Measurements from ENCODE around the gene SLC45A3.
"Not testable (repeated sequence)": the region's sequence is repeated elsewhere in the genome, so short reads cannot be mapped to it uniquely, and the experiment has no call there.

The SLC45A3 gene, protein sequence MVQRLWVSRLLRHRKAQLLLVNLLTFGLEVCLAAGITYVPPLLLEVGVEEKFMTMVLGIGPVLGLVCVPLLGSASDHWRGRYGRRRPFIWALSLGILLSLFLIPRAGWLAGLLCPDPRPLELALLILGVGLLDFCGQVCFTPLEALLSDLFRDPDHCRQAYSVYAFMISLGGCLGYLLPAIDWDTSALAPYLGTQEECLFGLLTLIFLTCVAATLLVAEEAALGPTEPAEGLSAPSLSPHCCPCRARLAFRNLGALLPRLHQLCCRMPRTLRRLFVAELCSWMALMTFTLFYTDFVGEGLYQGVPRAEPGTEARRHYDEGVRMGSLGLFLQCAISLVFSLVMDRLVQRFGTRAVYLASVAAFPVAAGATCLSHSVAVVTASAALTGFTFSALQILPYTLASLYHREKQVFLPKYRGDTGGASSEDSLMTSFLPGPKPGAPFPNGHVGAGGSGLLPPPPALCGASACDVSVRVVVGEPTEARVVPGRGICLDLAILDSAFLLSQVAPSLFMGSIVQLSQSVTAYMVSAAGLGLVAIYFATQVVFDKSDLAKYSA

GRCh38 chr1:205680073-205680851, at the start of gene SLC45A3:
SLC45A3 (minus strand) TSS chr1:205680509; CDS start chr1:205664656, 15,853 bp downstream.
- DNase-seq (ENCODE audit: low read depth) = no peak

DNA sequence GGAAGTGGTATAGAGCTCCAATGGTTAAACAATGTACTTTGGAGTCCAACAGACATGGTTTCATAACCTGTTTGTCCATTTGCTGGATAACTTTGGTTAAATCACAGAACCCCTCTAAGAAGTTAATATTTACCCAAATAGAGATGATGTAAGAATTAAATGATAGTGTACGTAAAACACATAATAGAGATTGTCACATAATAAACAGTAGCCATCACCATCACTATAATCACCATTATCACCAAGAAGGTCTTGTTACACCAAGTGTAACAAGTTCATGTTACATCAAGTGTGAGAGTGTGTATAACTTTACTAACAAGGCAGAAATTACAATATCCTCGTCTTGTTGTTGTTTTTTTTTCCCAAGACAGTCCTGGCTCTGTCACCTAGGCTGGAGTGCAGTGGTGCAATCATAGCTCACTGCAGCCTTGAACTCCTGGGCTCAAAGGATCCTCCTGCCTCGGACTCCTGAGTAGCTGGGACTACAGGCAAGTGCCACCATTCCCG, 46.4 kb upstream of the SLC45A3 start:
- DNase-seq (ENCODE audit: low read depth) = no peak

- DNase-seq (ENCODE audit: low read depth) = no peak
Observed at GRCh38 chr1:205725514-205725913, 45.2 kb upstream of the SLC45A3 start.

GRCh38 chr1:205720740-205721139, 40.4 kb upstream of the SLC45A3 start:
- DNase-seq (ENCODE audit: low read depth) = not testable (repeated sequence)

DNA sequence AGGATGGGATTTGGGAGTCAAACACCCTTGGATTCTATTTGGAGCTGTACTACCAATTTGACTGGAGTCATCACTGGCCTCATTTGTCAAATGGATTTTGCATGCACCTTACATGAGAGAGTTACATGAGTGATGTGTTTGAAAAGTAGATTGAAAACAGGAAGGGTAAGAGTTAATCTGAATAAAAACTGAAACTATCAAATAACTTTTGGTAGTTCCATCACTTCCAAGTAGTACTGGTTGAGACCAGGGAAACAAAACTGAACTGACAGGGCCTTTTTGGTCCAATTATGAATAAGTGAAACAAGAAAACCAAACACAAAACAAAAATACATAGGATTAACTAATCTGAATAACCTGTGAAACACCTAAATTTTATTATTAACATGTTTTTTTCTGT, 39.5 kb upstream of the SLC45A3 start:
- DNase-seq (ENCODE audit: low read depth) = no peak

- no peak for DNase-seq (ENCODE audit: low read depth)
Observed at GRCh38 chr1:205719015-205719414, 38.7 kb upstream of the SLC45A3 start.

GRCh38 chr1:205716371-205717132, 36.2 kb upstream of the SLC45A3 start:
- DNase-seq (ENCODE audit: low read depth) = no peak

DNA sequence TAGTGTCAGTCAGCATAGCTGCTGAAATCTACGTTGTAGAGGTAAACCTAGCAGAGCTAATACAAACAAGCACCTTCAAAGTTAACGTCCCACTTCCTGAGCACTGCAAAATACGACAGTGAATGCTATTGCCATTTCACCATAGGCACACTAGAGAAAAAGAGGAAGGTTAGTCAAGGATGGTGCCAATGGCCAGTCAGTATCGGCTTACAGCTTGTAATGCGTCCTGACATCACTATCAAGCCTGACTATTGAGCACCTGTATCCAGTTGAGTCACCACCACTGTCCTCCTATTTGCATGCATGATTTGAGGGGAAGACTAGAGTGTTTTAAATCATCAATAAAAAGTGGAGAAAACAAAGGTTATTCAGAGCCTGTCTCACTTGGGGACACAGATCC, 35.3 kb upstream of the SLC45A3 start:
- no peak for DNase-seq (ENCODE audit: low read depth)

GRCh38 chr1:205714906-205715246, 34.6 kb upstream of the SLC45A3 start:
- no peak for DNase-seq (ENCODE audit: low read depth)

DNA sequence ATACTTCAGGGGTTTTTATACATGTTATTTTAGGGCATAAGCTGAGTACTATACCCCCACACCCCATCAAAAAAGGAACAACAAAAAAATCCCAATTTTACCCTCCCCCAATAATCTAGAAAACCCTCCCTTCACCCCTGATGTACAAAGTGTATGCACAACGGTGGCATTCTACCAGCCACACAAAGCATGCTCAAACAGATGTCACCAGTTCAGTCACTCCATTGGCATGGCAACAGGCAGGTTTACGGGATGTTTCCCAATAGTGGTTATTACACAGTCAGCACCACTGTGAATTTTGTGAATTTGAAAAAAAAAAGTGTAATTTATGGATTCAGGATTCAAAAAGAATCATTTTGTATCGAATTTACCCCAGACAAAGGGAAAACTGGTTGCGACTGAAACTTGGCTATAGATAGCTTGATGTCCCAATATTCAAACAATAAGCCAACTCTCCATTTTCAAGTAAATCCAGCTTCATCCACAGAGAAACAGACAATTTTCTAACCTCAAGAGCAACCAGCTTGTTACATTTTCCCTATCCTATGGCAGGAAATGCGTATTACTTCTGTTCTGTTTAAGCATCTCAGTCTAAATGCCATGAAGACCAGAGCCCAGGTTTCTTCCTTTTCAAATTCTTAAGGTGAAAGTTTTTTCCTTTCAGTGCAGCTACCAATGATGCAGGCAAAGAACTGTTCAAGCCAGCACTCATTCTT, 34.0 kb upstream of the SLC45A3 start:
- no peak for DNase-seq (ENCODE audit: low read depth)

DNA sequence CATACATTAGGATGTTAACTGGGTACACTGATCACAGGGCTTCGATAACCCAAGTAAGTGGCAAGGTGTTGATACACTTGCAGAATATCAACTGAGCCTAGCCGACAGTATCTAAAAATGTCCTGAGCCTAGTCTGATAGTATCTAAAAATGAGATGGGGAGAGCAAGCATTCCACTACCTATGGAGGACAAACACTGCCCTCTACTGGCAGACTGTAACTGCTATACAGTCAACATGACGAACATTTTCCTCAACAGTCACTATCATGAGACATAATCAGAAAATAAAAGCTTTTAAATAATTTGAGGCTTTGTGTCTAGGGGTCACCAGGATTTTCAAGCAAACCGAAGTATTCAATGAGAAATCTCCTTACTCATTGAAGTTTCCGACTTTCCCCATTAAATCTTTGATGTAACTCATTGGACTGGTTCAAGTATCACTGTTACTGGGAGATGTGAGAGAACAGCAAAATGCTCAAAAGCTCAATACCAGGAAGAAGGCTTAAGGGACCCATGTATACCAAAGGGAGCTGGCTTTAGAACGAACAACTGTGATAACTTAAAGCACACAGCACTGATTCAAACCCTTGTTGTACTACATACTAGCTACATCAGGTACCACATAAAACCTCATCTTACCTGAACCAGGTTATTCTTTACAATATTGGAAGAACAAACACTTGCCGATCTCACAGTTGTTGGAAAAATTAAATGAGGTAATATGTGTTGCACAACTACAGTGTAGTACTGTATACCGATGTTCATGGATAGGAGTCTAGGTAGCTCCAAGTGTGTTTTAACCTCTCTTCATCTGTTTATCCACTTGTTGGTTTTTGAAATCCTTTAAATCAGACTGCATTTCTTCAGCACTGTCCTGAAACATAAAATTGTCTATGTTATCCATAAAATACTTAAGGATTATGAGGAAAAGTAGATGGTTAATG, 31.1 kb upstream of the SLC45A3 start:
- peak; percentile 75 for DNase-seq (ENCODE audit: low read depth)

DNA sequence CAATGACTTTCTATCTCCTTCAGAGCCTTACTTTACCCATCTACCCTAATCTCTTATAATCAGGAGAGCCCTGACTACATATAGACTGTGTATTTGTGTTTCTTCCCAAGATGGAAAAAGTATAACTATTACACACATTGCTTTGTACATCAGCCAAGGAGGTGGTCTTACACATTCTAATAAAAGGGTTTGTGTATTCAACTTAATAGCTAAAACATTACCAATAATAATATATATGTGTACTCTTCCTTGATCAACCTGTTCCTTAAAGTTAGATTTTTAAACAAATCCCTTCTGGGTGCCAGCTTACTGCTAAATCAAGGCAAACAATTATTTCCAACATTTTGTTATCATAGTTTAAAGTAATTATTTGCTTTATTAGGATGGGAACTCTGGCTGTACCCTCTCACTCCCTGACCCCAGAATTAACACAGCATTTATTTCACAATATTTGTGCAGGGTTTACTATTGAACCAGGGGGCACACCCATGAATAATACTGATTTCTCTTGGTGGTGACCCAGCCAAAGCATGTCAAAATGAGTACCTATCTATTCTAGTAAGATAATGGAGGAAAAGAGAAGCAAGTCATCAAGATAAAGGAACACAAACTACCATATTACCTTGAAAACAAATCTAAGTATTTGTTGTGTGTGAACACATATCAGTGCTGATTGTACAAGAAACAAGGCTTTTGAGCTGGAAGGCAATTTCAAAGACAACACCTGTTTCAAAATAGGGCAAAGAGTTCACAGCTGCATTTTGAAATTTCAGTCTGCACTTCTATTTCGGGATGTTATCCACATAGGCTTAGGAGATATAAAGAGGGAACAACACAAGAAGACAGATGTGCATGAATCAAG, 30.1 kb upstream of the SLC45A3 start:
- no peak for DNase-seq (ENCODE audit: low read depth)

GRCh38 chr1:205709640-205710039, 29.3 kb upstream of the SLC45A3 start:
- DNase-seq (ENCODE audit: low read depth) = no peak

- DNase-seq (ENCODE audit: low read depth) = no peak
Observed at GRCh38 chr1:205709059-205709398, 28.7 kb upstream of the SLC45A3 start.

- no peak for DNase-seq (ENCODE audit: low read depth)
Observed at GRCh38 chr1:205706601-205707502, 26.5 kb upstream of the SLC45A3 start.

DNA sequence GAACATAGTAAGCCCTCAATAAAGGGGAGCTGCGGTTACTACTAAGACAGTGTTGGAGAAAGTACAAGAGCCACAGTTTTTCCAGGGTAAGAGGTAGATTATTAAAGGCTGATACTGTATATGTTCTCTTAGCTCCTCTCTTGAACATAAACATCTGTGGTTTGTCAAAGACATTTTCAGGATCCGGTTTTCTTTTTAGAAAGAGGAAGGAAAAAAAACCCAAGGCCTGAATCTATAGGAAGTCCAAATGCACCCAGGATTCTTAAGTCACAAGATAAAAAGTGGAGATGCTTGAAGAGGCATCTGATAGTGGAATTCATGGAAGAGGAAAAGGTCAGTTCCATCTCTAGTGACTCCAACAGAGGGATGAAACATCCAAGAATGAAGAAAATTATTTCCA, 24.6 kb upstream of the SLC45A3 start:
- DNase-seq (ENCODE audit: low read depth) = no peak

- DNase-seq (ENCODE audit: low read depth) = no peak
Observed at GRCh38 chr1:205703072-205703471, 22.8 kb upstream of the SLC45A3 start.

DNA sequence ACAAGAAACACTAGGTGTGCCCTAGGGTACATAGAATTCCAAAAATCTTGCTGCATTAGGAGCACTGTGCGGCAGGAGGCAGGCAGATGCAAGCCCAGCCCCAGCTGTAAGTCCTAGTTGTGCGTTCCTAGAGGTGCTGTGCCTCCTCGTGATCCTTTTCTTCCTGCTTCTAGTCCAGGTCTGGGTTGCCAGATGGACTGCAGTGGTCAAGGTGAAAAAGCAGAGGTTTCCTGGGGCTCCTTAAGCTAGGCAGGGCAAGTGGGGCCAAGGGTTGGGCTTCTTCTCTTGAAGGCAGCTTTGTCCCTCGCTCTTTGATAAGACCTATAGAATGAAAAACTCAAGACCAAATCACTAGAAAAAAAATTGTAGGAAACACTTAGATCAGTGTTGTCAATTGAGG, 21.6 kb upstream of the SLC45A3 start:
- no peak for DNase-seq (ENCODE audit: low read depth)

All from fibroblast of the conjunctiva (primary cell).